HG03175 (cell line): ENCODE results near the gene OPALIN.

Experiments used
- ATAC-seq: cut with Tn5 transposase; IDR thresholded peaks from one replicate; pipeline ENCODE4 v1.9.1; 2021; ENCODE audit warnings: mild to moderate bottlenecking, moderate library complexity; ENCODE audit not compliant: unreplicated experiment

The OPALIN gene

DNA sequence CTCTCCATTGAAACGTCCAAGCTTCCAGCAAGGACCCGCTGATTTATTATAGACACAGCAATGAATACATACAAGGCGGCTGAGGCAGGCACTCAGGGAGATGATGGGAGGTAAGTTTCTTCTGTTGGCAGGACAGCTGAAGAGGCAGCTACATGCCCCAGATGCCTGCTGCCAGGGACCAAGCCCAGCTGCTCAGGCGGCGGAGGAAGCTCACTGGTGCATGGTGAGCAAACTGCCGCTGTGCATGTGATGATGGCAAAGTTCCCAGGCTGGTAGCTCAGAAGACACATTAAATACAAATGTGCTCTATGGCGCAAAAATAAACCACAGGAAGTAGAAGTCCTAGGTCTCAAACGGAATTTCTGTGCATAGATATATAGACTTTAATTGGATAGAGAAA is 52.3 kb downstream of the OPALIN start:
- ATAC-seq, result no peak

DNA sequence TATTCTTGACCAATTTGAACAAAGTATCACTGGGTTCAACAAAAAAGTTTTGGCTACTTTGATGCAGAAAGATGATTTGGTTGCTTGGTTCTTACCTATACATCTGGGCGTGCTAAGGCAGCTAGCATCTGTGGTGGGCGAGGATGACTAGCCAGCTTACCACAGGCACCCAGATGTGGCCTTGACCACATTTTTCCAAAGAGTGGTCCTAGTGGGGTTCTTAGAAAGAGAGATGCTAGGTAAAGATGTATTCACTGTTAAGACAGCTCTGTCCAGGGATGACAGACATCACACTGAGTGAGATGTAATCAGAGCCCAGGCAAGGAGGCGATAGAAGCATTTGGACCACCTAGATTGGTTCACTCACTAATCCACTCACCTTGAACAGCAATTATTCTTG is 53.8 kb downstream of the OPALIN start:
- no peak for ATAC-seq

- no peak for ATAC-seq
Measured at GRCh38 chr10:96304230-96304629, 54.6 kb downstream of the OPALIN start, which contains the start of gene DNTT. Gene DNTT (plus strand): TSS chr10:96304434. CDS start chr10:96304498, 64 bp downstream.

- ATAC-seq, result no peak
Measured at GRCh38 chr10:96301616-96302015, 57.2 kb downstream of the OPALIN start.

- ATAC-seq, result no peak
Measured at GRCh38 chr10:96299383-96299782, 59.4 kb downstream of the OPALIN start.

DNA sequence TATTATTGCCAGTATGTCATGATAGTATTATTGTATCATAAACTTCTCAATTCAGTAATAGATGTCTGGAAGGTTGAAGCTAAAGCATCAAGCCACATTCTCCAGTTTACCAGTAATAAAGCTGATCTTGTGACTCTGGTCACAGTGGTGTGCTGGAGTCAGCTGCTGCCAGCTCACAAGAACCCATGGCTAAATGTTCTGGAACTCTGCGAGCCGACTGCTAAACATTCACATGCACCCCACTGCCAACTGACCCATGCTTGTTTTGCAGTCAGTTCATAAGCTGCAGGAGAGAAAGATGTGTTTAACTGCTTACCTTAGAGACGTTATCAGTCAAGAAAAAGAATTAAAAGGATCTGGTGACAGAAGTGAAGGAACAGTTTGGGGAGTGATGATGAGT is 60.4 kb downstream of the OPALIN start:
- ATAC-seq, result no peak

DNA sequence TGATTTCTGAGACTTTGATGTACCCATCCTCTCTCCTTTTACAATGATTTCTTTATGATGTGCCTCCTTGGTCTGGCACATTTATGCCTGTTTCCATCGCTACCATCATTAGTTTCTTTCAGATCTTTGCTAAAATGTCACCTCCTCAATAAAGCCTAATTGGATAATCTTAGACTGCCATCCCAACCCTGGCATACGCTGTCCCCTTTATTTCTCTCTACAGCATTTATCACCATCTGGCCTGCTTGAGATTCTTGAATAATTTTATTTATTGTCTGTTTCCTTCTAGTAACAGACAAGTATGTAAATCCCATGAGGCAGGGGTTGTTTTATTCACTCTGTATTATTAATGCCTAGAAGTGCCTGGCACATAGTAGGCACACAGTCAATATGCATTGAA is 61.3 kb downstream of the OPALIN start:
- ATAC-seq, result no peak

GRCh38 chr10:96295475-96295874 is 63.3 kb downstream of the OPALIN start:
- ATAC-seq, result no peak
